OCI-M1 (cell line): Measurements from ENCODE around the gene RPL12.

Experiments
- DNase-seq: peaks from one replicate; lab custom pipeline; 2025; lab: John Stamatoyannopoulos, UW

RPL12 gene

GRCh38 chr9:127450830-127451607 is at the start of gene RPL12, which contains the start of gene LRSAM1:
TSS of gene RPL12 (minus strand) at chr9:127451406. CDS start at chr9:127451317, 89 bp downstream.
TSS of gene LRSAM1 (plus strand) at chr9:127451510. CDS start at chr9:127454528, 3,018 bp downstream.
- peak; percentile 96 for DNase-seq

- DNase-seq, result no peak
These were observed 49.7 kb upstream of the RPL12 start for GRCh38 chr9:127500862-127501261.

- DNase-seq, result no peak
These were observed 49.2 kb upstream of the RPL12 start for GRCh38 chr9:127500399-127500798.

GRCh38 chr9:127498298-127498697 is 47.1 kb upstream of the RPL12 start:
- DNase-seq, result no peak

- no peak for DNase-seq
These were observed 46.6 kb upstream of the RPL12 start for GRCh38 chr9:127497656-127498290.

GRCh38 chr9:127496974-127497373 is 45.8 kb upstream of the RPL12 start:
- DNase-seq, result no peak

- no peak for DNase-seq
These were observed 44.8 kb upstream of the RPL12 start for GRCh38 chr9:127495884-127496555.

GRCh38 chr9:127494304-127494702 is 43.1 kb upstream of the RPL12 start:
- no peak for DNase-seq

GRCh38 chr9:127493592-127494303 is 42.5 kb upstream of the RPL12 start:
- no peak for DNase-seq

- DNase-seq, result no peak
These were observed 41.4 kb upstream of the RPL12 start for GRCh38 chr9:127492616-127493015.

GRCh38 chr9:127491516-127491915 is 40.3 kb upstream of the RPL12 start:
- DNase-seq, result no peak

GRCh38 chr9:127490535-127491230 is 39.5 kb upstream of the RPL12 start:
- no peak for DNase-seq

- DNase-seq, result no peak
These were observed 38.4 kb upstream of the RPL12 start for GRCh38 chr9:127489471-127490115.

- DNase-seq, result no peak
These were observed 37.7 kb upstream of the RPL12 start for GRCh38 chr9:127488946-127489345.

- DNase-seq, result no peak
These were observed 34.8 kb upstream of the RPL12 start for GRCh38 chr9:127485995-127486394.

GRCh38 chr9:127482662-127483061 is 31.5 kb upstream of the RPL12 start:
- no peak for DNase-seq

- no peak for DNase-seq
These were observed 28.4 kb upstream of the RPL12 start for GRCh38 chr9:127479507-127480081.

- no peak for DNase-seq
These were observed 23.4 kb upstream of the RPL12 start for GRCh38 chr9:127474592-127474991.

GRCh38 chr9:127473932-127474331 is 22.7 kb upstream of the RPL12 start:
- DNase-seq, result no peak

GRCh38 chr9:127473501-127473900 is 22.3 kb upstream of the RPL12 start:
- DNase-seq, result no peak

GRCh38 chr9:127470662-127471061 is 19.5 kb upstream of the RPL12 start:
- DNase-seq, result no peak
